SK-N-MC (cell line): ENCODE measurements around the gene SLC5A5.

Source experiments
- EZH2 ChIP-seq: fragments of 200-600 bp; sonication (generic); IDR thresholded peaks from one replicate; pipeline ENCODE4 v1.6.1; 2017; ENCODE audit warnings: antibody characterized with exemption
- FOXP2 ChIP-seq: optimal IDR thresholded peaks from 2 replicates; pipeline ENCODE3; 2011; ENCODE audit warnings: mild to moderate bottlenecking, moderate library complexity; ENCODE audit not compliant: insufficient read depth; ENCODE audit errors: extremely low read length, control extremely low read depth
- POLR2AphosphoS5 ChIP-seq: IDR thresholded peaks from 2 replicates; pipeline ENCODE4 v1.6.1; 2012; ENCODE audit warnings: mild to moderate bottlenecking, low read depth, low read length, borderline replicate concordance

DNA sequence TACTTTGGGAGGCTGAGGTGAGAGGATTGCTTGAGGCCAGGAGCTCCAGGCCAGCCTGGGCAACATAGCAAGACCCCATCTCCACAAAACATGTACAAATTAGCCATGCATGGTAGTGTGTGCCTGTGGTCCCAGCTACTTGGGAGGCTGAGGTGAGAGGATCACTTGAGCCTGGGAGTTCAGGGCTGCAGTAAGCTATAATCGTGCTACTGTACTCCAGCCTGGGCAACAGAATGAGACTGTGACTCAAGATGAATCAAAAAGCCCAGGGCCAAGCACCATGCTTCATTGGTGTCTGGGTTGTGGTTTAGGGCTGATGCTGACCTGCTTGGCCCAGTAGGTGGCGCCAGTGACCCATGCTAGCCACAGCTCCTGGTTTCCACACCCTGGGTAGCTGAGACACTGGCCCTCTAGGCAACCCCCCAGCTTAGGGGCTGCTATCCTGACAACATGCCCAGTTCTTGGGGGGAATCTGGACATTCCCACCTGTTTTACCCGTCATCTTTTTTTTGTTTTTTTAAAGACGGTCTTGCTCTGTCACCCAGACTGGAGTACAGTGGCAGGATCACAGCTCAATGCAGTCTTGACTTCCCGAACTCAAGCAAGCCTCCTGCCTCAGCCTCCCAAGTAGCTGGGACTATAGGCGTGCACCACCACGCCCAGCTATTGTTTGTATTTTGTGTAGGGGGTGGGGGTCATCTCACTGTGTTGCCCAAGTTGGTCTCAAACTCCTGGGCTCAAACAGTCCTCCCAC lies 66.5 kb downstream of the SLC5A5 start:
- TF ChIP-seq EZH2: no peak
- no peak for TF ChIP-seq POLR2AphosphoS5
- no peak for TF ChIP-seq FOXP2
